Mucosa of stomach (tissue), 1 donor: ENCODE measurements around the gene CRADD.

ENCODE experiments used
- H3K27me3 ChIP-seq: one replicate; pipeline ENCODE4 v1.7.0; 2013; ENCODE audit warnings: mild to moderate bottlenecking, low read length; ENCODE audit not compliant: control insufficient read depth, insufficient read depth
- H3K36me3 ChIP-seq: one replicate; pipeline ENCODE4 v1.7.0; 2013; ENCODE audit warnings: low read length; ENCODE audit not compliant: control insufficient read depth, insufficient read depth
- H3K4me1 ChIP-seq: one replicate; pipeline ENCODE4 v1.7.0; 2013; ENCODE audit warnings: mild to moderate bottlenecking, low read length; ENCODE audit not compliant: control insufficient read depth, insufficient read depth
- H3K4me3 ChIP-seq: one replicate; pipeline ENCODE4 v1.7.0; 2013; ENCODE audit warnings: low read length
- H3K9ac ChIP-seq: one replicate; pipeline ENCODE4 v1.7.0; 2013; ENCODE audit warnings: mild to moderate bottlenecking, low read length, moderate library complexity
- H3K9me3 ChIP-seq: one replicate; pipeline ENCODE4 v1.7.0; 2013; ENCODE audit warnings: mild to moderate bottlenecking, low read length, moderate library complexity; ENCODE audit not compliant: control insufficient read depth
- donor health status: Pancreatic carcinoma.

CRADD gene

DNA sequence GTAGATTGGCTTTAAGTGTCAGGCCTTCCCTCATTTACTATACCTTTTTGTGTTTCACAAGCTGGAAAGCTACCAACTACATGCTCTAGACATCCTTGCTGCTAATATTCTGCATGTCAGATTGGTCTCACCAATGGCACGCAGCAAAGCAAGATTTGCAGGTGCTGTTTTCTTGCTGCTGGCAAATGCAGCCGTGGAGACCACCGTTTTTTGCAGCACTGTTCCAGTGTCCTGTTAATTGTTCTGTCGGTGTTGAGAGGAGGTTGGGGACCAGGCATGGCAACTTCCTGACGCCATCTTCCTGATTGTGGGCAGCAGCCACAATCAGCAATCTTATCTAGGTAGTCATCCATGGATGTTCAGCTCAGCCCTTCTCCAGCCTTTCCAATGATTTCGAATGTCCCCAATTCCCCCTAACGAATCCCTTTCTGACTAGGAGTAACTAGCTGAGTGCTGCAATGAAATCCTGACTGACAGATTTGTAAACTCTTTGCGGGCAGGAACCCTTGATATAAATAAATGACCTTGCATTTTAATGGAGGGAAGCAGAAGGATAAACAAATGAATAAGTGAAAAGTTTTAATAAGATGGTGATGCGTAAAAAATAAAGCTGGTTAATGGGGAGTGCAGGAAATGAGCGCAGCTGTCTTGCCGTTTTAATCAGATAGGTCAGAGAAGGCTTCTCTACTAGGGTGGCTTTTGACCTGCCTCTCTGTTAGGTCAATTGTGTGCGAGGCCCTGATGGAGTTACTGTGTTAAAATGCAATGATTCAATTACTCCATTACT is 574 bp upstream of the CRADD start:
- H3K4me3 ChIP-seq: peak overlapping the region; percentile 93
- no peaks in the 10 kb centered on the region for H3K27me3 ChIP-seq
- peaks cover 12% of the 10 kb centered on the region for H3K4me1 ChIP-seq
- H3K36me3 ChIP-seq: no peaks in the 10 kb centered on the region
- H3K9me3 ChIP-seq: no peaks in the 10 kb centered on the region
- peak overlapping the region; percentile 99 for H3K9ac ChIP-seq

- Histone ChIP-seq H3K27me3 (no peaks in the 10 kb centered on the region), H3K9me3 (no peaks in the 10 kb centered on the region), H3K4me1 (peaks cover 12% of the 10 kb centered on the region), H3K4me3 (no peak overlapping the region), H3K36me3 (no peaks in the 10 kb centered on the region), H3K9ac (no peak overlapping the region)
These were observed 1.6 kb downstream of the CRADD start for GRCh38 chr12:93678779-93679178.

- Histone ChIP-seq H3K27me3 (no peaks in the 10 kb centered on the region), H3K9ac (no peak overlapping the region), H3K4me3 (no peak overlapping the region), H3K4me1 (peaks cover 12% of the 10 kb centered on the region), H3K36me3 (no peaks in the 10 kb centered on the region), H3K9me3 (no peaks in the 10 kb centered on the region)
These were observed 2.2 kb downstream of the CRADD start for GRCh38 chr12:93679308-93679925.

DNA sequence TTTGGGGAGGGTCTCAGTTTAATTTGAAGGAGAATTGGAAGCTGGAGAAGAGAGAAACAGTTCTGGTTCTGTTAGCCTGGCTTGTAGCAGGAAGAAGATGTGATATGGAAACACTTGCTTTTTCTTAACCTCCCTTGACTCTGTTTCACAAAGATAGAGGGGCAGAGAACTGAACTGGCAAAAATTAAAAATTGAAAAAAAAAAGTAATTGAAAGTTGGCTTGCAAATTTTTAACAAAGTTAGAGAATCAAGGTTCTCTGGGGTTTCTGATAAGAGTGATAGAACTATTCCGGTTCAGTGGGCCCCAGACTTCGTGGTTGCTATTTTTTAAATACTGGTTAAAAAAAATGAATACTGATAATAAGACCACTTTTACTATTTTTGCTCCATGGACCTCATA is 2.8 kb downstream of the CRADD start:
- H3K27me3 ChIP-seq: no peaks in the 10 kb centered on the region
- H3K9ac ChIP-seq: no peak overlapping the region
- H3K36me3 ChIP-seq: no peaks in the 10 kb centered on the region
- H3K9me3 ChIP-seq: no peaks in the 10 kb centered on the region
- H3K4me3 ChIP-seq: no peak overlapping the region
- H3K4me1 ChIP-seq: peaks cover 12% of the 10 kb centered on the region

- Histone ChIP-seq H3K4me1 (peaks cover 12% of the 10 kb centered on the region), H3K4me3 (no peak overlapping the region), H3K9me3 (no peaks in the 10 kb centered on the region), H3K36me3 (no peaks in the 10 kb centered on the region), H3K27me3 (no peaks in the 10 kb centered on the region), H3K9ac (no peak overlapping the region)
These were observed 5.7 kb downstream of the CRADD start for GRCh38 chr12:93682846-93683261.

DNA sequence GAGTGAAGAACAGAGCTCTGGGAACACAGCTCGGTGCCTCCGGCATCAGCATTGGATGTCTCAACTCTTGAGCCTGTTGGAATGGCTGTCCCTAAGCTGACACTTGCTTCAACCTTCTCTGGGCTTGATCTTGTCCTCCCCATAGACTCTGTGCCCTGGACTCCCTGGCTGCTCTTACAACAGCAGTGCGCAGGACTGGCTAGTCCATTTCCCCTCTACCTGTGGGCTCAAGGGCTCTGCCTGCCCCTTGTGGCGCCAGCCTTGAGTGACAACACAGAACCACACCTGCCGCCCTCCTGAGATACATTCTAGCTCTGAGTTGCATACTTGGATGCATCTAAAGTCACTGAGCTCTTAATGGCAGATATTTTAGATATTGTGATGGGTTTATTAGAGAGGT is 6.2 kb downstream of the CRADD start:
- Histone ChIP-seq H3K4me1 (peaks cover 7% of the 10 kb centered on the region), H3K36me3 (no peaks in the 10 kb centered on the region), H3K9ac (no peak overlapping the region), H3K9me3 (no peaks in the 10 kb centered on the region), H3K4me3 (no peak overlapping the region), H3K27me3 (no peaks in the 10 kb centered on the region)

DNA sequence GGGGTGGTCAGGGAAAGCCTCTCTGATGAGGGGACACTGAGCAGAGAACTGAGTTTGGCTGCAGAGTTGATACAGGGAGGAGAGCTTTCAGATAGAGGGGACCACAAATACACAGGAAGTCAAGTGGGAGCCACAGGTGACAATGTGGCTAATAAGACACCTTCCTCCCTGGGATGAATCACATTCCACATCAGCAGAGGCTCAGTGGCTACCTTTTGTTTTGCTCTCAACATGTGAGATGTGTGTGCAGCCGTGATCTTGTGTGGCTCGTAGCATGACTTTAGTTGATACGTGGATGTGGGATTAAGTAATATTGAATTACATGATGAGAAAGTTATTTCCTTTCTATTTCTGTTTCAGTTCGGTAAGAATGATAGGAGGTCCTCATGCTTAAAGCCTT is 7.5 kb downstream of the CRADD start:
- H3K36me3 ChIP-seq: no peaks in the 10 kb centered on the region
- H3K4me3 ChIP-seq: no peak overlapping the region
- H3K4me1 ChIP-seq: peaks cover 6% of the 10 kb centered on the region
- H3K27me3 ChIP-seq: no peaks in the 10 kb centered on the region
- H3K9me3 ChIP-seq: no peaks in the 10 kb centered on the region
- no peak overlapping the region for H3K9ac ChIP-seq

- H3K36me3 ChIP-seq: no peaks in the 10 kb centered on the region
- no peak overlapping the region for H3K4me3 ChIP-seq
- H3K27me3 ChIP-seq: no peaks in the 10 kb centered on the region
- H3K9ac ChIP-seq: no peak overlapping the region
- peaks cover 6% of the 10 kb centered on the region for H3K4me1 ChIP-seq
- no peaks in the 10 kb centered on the region for H3K9me3 ChIP-seq
These were observed 9.6 kb downstream of the CRADD start for GRCh38 chr12:93686572-93687356.

- Histone ChIP-seq H3K4me1 (peaks cover 6% of the 10 kb centered on the region), H3K4me3 (no peak overlapping the region)
These were observed 12.1 kb downstream of the CRADD start for GRCh38 chr12:93689076-93689834.

DNA sequence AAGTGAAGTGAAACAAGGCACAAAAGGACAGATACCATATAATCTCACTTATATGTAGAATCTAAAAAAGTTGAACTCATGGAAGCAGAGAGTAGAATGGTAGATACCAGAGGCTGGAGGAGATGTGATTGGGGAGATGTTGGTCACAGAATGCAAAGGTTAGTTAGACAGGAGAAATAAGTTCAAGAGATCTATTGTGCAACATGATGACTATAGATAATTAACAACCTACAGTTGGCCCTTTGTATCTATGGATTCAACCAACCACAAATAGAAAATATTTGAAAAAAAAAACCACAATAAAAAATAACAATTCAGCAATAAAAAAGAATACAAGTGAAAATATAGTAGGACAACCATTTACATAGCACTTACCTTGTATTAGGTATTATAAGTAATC is 19.3 kb downstream of the CRADD start:
- Histone ChIP-seq H3K36me3 (no peaks in the 10 kb centered on the region), H3K4me3 (no peak overlapping the region), H3K9ac (no peak overlapping the region), H3K9me3 (no peaks in the 10 kb centered on the region), H3K4me1 (no peaks in the 10 kb centered on the region), H3K27me3 (no peaks in the 10 kb centered on the region)

More at GRCh38 chr12:93689076-93689834, 12.1 kb downstream of the CRADD start:
- Histone ChIP-seq H3K9me3 (no peaks in the 10 kb centered on the region), H3K36me3 (no peaks in the 10 kb centered on the region), H3K9ac (no peak overlapping the region), H3K27me3 (no peaks in the 10 kb centered on the region)

- Histone ChIP-seq H3K9me3 (no peaks in the 10 kb centered on the region), H3K9ac (no peak overlapping the region), H3K4me3 (no peak overlapping the region), H3K27me3 (no peaks in the 10 kb centered on the region), H3K4me1 (peaks cover 5% of the 10 kb centered on the region), H3K36me3 (no peaks in the 10 kb centered on the region)
These were observed 21.3 kb downstream of the CRADD start for GRCh38 chr12:93698307-93699092.
